Measurements from ENCODE around the gene HOXC11.

HOXC11 gene

GRCh38 chr12:53972722-53973235, at the start of gene HOXC11:
Gene HOXC11 (plus strand): TSS chr12:53973126. CDS start chr12:53973242, 116 bp downstream.
- no peak for DNase-seq

DNA sequence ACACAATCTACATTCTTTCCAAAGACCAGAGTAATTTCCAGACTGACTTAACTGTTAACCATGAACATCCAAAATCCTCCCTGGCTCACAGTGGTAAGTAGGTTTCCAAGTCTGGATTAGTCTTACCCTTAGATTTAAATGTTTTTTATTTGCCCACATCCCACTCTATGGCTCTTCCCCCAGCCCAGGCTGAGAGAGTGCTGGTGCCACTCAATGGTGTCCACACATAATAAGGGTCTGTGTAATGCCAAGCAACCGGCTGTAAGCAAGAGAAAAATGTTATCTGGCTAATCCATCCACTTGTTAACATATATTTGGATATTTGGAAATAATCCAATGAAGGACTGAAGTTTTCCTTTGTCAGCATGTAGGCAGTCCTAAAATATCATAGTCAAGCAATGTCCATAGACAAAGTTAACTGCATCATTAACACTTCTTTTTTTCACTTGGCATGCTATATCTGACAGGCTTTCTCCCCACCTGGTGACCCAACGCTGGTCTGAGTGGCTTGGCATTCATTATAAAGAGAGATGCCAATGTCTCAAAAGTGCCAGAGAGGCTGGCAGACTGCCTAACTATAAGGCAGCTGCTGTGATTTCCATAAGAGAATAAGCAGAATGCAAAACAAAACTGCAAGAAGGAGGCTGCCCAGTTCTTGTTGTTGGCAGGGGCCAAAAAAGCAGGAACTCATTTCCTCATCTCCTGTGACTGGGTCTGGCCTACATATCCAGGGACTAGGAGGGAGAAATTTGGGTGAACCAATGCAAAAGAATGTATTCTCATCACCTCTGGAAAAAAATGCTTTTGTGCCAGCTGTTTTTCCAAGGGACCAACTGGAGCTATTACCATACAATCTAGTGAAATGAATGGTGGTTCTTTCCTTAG, 48.2 kb upstream of the HOXC11 start:
- no peak for DNase-seq

DNA sequence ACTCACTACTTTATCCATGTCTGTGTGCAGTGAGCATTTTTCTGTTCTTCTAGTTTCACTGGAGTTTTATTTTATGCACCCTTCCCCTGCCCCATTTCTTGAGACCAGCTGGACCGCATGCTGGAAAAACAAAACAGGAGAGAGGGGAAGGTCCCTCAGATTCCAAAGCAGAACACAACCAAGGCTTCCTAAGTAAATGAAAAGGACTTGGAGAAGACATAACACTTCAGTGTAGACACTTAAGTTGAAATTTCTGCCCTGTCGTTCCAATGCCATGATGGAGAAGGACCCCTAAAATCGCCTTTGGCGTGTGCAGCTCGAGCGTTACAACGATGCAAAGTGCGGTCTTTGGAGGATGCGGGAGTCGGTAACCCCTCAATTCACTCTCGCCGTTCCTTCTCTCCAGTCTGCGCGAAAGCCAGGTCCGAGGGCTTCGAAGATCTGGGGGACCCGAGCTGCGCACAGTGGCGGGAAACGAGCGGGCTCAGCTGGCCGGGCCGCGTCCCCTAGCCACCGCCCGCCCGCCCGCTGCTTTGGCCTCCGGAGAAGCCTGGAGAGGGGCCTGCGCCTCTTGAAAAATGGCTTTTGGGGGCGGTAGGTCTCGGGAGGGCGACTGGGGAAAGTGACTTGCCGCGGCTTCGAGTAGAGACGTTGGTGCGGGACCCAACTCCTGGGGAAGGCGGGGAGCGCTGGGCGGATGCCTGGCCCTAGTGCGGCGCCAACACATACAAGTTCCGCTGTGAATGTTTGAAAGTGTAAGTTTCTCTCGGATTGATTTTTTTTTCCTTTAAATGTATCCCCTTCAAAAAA, 45.5 kb upstream of the HOXC11 start:
- DNase-seq: no peak

GRCh38 chr12:53928054-53928835, 44.7 kb upstream of the HOXC11 start:
- DNase-seq: no peak

- DNase-seq: no peak
These were observed 43.4 kb upstream of the HOXC11 start for GRCh38 chr12:53929527-53929926.

- no peak for DNase-seq
These were observed 42.2 kb upstream of the HOXC11 start for GRCh38 chr12:53930591-53931255.

DNA sequence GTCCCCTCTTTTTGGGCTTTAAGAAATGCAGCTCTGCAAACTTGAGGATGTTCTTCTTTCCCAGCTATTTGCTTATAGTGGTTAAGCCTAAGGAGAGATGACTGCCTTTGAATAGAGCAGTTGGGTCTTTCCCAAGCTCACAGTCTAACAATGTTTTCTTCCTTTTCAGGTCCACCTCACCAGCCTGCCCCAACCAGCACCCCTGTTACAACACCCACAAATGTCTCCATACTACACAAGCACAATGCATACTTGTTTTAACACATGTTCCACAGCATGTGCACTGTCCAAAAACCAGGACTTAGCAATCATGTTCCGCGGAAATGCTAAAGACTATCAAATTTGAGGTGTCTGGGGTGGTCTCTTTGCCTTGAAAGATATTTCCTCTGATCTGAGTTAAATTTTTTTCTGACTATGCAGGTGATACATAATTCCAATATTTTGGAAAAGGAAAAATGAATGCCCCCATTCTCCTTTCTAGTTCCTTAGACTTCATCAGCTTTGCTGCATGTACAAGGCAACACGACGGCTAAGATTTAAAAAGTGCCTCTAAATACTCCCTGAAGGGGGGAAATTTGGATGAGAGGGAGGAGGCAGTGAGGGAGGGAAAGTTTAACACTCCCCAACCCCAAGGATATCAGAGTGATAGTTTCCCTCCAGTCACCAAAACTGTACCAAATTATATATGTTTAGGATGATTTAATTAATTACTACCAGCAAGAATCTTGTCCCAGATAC, 40.9 kb upstream of the HOXC11 start:
- DNase-seq: no peak

DNA sequence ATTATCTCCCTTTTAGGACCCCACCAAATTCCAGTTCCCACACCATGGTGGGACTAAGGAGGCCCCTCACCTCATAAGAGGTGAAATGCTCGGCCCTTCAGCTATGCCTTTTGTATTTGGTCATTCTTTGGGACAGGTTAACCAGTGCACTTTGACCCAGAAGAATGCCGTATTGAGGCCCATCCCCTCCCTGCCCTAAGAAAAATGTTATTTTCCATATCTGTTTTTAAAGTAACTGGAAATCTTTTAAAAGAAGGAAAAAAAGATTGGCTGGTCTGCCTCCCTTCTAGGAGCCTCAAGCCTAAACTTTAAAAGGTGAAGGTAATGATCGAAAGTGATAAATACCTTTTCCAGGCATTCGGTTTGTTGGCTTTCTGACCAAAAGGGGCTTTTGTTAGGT, 40.0 kb upstream of the HOXC11 start:
- no peak for DNase-seq

DNA sequence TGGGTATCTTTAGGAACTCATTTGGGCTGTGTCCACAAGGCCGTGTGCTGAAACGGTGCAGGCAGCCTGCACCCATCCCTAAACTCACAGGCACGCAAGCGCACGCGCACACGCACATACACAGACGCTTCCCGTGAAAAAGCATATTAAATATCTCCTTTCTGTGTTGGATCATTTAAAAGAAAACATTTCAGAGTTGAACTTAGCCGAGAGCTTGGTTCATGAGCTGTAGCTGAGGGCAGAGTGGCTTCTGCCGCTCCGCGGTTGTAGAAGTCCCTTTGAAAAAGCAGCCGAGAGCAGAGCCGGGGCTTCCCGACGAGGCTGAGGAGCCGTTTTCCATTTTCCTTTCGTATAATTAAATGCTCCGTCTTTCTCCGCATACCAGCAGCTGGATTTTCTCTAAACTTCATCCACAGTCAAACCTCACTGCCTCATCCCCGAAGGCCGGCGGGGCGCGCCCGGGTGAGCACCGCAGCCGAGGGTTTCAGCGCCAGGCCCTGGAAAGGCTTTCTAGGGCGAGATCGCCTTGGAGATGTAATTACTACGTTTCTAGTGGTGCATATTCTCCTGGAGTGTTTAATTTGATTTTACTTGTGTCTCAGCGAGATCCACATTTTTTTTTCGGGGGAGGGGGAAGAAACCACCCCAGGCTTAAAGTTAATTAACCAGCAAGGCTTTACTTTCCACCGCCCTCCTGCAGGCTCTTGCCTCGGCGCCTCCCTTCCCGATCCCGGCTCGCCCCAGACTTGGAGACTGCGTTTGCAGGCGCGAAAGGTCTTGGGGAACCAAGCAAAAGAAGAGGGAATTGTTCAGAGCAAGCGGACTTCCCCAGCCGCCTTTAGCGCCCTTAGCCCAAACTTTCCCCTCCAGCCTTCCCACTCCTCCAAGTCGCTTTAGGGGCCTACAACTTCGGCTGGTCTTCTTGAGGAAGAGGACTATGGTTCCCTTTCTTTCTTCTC, 37.3 kb upstream of the HOXC11 start:
- no peak for DNase-seq

DNA sequence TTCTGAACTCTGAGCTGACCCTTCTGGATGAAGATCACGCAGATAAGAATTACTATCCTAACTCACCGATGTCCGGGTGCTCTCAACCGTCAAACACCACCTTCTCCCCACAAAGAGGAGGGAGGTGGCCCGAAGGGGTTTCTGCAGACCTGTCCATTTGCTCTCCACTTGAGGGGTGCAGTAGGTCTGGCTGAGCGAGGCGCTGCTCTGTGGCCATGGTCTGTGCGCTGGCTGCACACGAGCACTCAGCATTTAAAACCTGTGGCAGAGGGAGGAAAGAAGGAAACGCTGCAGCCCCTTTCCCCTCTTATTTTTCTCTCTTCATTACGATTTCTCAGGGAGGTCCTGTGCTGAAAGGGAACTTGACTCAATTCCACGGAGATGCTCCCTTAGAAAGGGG, 35.8 kb upstream of the HOXC11 start:
- no peak for DNase-seq

- DNase-seq: no peak
These were observed 35.2 kb upstream of the HOXC11 start for GRCh38 chr12:53937596-53938325.

GRCh38 chr12:53938326-53939140, 34.4 kb upstream of the HOXC11 start, which contains the start of gene HOXC13:
Gene HOXC13 (plus strand): TSS chr12:53938831. CDS start chr12:53938907, 76 bp downstream.
- DNase-seq: no peak

GRCh38 chr12:53939141-53940108, 33.5 kb upstream of the HOXC11 start:
- no peak for DNase-seq

- DNase-seq: no peak
These were observed 32.4 kb upstream of the HOXC11 start for GRCh38 chr12:53940443-53941014.

DNA sequence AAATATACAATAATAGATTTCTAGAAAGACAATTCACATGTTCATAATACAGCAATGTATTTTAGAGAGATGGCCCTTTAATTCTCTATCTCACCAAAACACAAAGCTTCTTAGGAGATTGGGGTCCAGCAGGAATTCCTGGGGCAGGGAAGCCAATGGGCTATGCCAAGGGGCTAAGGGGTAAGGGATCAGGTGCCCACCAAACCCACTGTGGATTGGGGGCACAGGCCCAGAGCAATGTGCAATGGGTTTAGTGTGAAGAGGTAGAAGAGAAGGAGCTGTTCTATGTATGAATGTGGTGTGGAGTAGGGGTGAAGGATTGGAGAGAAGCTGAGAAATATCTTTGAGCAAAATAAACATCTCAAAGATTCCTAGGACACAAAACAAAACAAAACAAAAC, 31.7 kb upstream of the HOXC11 start:
- no peak for DNase-seq

- no peak for DNase-seq
These were observed 31.2 kb upstream of the HOXC11 start for GRCh38 chr12:53941750-53942149.

GRCh38 chr12:53942467-53942997, 30.4 kb upstream of the HOXC11 start:
- DNase-seq: no peak

All from activated CD8-positive, alpha-beta memory T cell treated with anti-CD3 and anti-CD28 coated beads, Interleukin-2, amount 50 U/mL, for 48 hours (primary cell).